ENCODE data around the gene ACTR3C. TPM values are rescaled to one million over a fixed set of nuclear protein-coding genes. Genes with fewer than 3 reads are reported as not detected.

Gene ACTR3C
- total and polyA plus RNA-seq, 10 of the 15 experiments (the other 5 are each of a cell fraction or from before 2014, with no cell fraction given), result 2.0 to 10.2 (median 6.3) TPM

GRCh38 chr7:150313367-150313809 is 10.0 kb downstream of the ACTR3C start:
- in situ Hi-C loops (cut with MboI), result no loop called here
- H3K79me2 ChIP-seq (ENCODE audit: control insufficient read depth, insufficient read depth, low read length), result no peaks in the 10 kb centered on the region
- H3K27me3 ChIP-seq (replicated peaks in 1 of 2; ENCODE audit: control insufficient read depth in 2 of 2, insufficient read depth in 2 of 2, low read length in 1 of 2), result no peaks in the 10 kb centered on the region
- TF ChIP-seq LARP7 (IDR thresholded peaks at IDR 0.05) (no peak), IRF5 (IDR thresholded peaks at IDR 0.05; ENCODE audit: borderline replicate concordance) (no peak), DPF2 (IDR thresholded peaks at IDR 0.05) (no peak), E2F8 (IDR thresholded peaks at IDR 0.05; ENCODE audit: low read depth, partially characterized antibody) (no peak), NFYB (IDR thresholded peaks at IDR 0.05; ENCODE audit: insufficient read depth, low read depth, low read length) (no peak), YBX1 (IDR thresholded peaks at IDR 0.05) (no peak), USF2 (IDR thresholded peaks at IDR 0.05; ENCODE audit: borderline replicate concordance, low read depth, low read length) (no peak), MTA2 (IDR thresholded peaks at IDR 0.05; ENCODE audit: low read depth) (no peak), SREBF1 (IDR thresholded peaks at IDR 0.05; ENCODE audit: low read length) (no peak), HSF1 (IDR thresholded peaks at IDR 0.05; ENCODE audit: low read depth, low read length) (no peak), CUX1 (IDR thresholded peaks at IDR 0.05; ENCODE audit: insufficient replicate concordance, low read depth, low read length) (no peak), EP300 (IDR thresholded peaks at IDR 0.05; ENCODE audit: borderline replicate concordance in 1 of 2, control insufficient read depth in 1 of 2, low read depth in 2 of 2, low read length in 2 of 2) (no peak)
- H3K4me1 ChIP-seq (ENCODE audit: control insufficient read depth, insufficient read depth, low read length), result no peaks in the 10 kb centered on the region
- H3K4me2 ChIP-seq (ENCODE audit: control insufficient read depth, insufficient read depth), result no peak overlapping the region
- H3K27ac ChIP-seq (ENCODE audit: control insufficient read depth, insufficient read depth), result no peak overlapping the region
- no peaks in the 10 kb centered on the region for H3K36me3 ChIP-seq (ENCODE audit: control insufficient read depth in 2 of 2, insufficient read depth in 2 of 2, low read length in 1 of 2)
- CTCF ChIA-PET, result no interaction called here
- POLR2A ChIA-PET, result interaction anchor here (1.0 to 1.6 kb wide), 2 partner anchors 12 to 56 kb away, joined by 3 to 4 read pairs; no protein-coding TSS in a partner anchor
- WGBS (ENCODE audit: insufficient coverage, insufficient replicate concordance, low lambda C conversion rate, missing lambda C conversion rate), result 95% methylated on average over 3 of the region's 3 CpGs
- no TSS peak for BruUV-seq (replicated peaks)
- no peak overlapping the region for H2AFZ ChIP-seq (ENCODE audit: control insufficient read depth, low read depth, low read length)
- SMC1A ChIA-PET (ENCODE audit: uncharacterized antibody, unreplicated experiment), result interaction anchor here (1.2 kb wide), 1 partner anchor 9 kb away, joined by 6 read pairs; no protein-coding TSS in a partner anchor
- no peak overlapping the region for H3K9ac ChIP-seq (ENCODE audit: control insufficient read depth, insufficient read depth, low read length)
- no peak for ATAC-seq
- no peaks in the 10 kb centered on the region for H4K20me1 ChIP-seq (ENCODE audit: control insufficient read depth, insufficient read depth)
- H3K9me3 ChIP-seq (replicated peaks; ENCODE audit: control insufficient read depth, insufficient read depth, low read length), result no peaks in the 10 kb centered on the region
- FAIRE-seq, result no peak
- intact Hi-C loops (cut with micrococcal nuclease; ENCODE audit: unreplicated experiment), result no loop called here
- H3K4me3 ChIP-seq, result no peak overlapping the region
- RAD21 ChIA-PET (ENCODE audit: unreplicated experiment), result interaction anchor here (1.2 kb wide), 1 partner anchor 42 kb away, joined by 4 read pairs; no protein-coding TSS in a partner anchor
- no peak for DNase-seq (ENCODE audit: low read depth, low spot score)
